GM10248 (cell line): ENCODE results near the gene H2BW2.
"Not testable (repeated sequence)": the region's sequence is repeated elsewhere in the genome, so short reads cannot be mapped to it uniquely, and the experiment has no call there.

Experiments
- CTCF ChIA-PET: fragments of 300-600 bp; sonication (Branson Sonifier 250); formaldehyde crosslinking; extraction: SDS; loops from one replicate; lab custom pipeline; 2021; ENCODE audit warnings: antibody characterized with exemption; lab: Yijun Ruan, JAX
- POLR2A ChIA-PET: fragments of 350-650 bp; sonication (Branson Sonifier 250); formaldehyde crosslinking; extraction: SDS; loops from one replicate; lab custom pipeline; 2020; ENCODE audit warnings: antibody characterized with exemption; lab: Yijun Ruan, JAX
- DNase-seq: peaks from one replicate; pipeline ENCODE4 v3.0.0; 2012; ENCODE audit errors: extremely low spot score
- CTCF ChIP-seq: IDR thresholded peaks from 2 replicates; pipeline ENCODE4 v1.5.1; 2012; ENCODE audit warnings: mild to moderate bottlenecking, low read depth; ENCODE audit errors: extremely low read depth, missing control alignments, control extremely low read depth

Gene H2BW2

GRCh38 chrX:104041003-104041402 lies 1.2 kb downstream of the H2BW2 start:
- no peak for DNase-seq
- CTCF ChIA-PET = no interaction called here
- POLR2A ChIA-PET = no interaction called here
- TF ChIP-seq CTCF = no peak

- no peak for TF ChIP-seq CTCF
- DNase-seq = no peak
- ChIA-PET POLR2A (no interaction called here), CTCF (no interaction called here)
Observed at GRCh38 chrX:104045642-104046041, 5.9 kb downstream of the H2BW2 start.

- POLR2A ChIA-PET = no interaction called here
- CTCF ChIA-PET = no interaction called here
- no peak for TF ChIP-seq CTCF
- DNase-seq = no peak
Observed at GRCh38 chrX:104047171-104047570, 7.4 kb downstream of the H2BW2 start.

- CTCF ChIA-PET, POLR2A ChIA-PET, DNase-seq: not testable (repeated sequence)
Observed at GRCh38 chrX:104054956-104055355, 15.2 kb downstream of the H2BW2 start.

- CTCF ChIA-PET, POLR2A ChIA-PET, DNase-seq: not testable (repeated sequence)
Observed at GRCh38 chrX:104062636-104063035, 22.9 kb downstream of the H2BW2 start.

- CTCF ChIA-PET, POLR2A ChIA-PET, DNase-seq: not testable (repeated sequence)
Observed at GRCh38 chrX:104075778-104076445, 36.2 kb downstream of the H2BW2 start, which contains the start of gene TMSB15C. TMSB15C (minus strand) TSS chrX:104076236.

- CTCF ChIA-PET, POLR2A ChIA-PET, DNase-seq: not testable (repeated sequence)
Observed at GRCh38 chrX:104077854-104078253, 38.1 kb downstream of the H2BW2 start.

- DNase-seq = no peak
- CTCF ChIA-PET = no interaction called here
- no peak for TF ChIP-seq CTCF
- POLR2A ChIA-PET = no interaction called here
Observed at GRCh38 chrX:104084063-104084462, 44.3 kb downstream of the H2BW2 start.

GRCh38 chrX:104084534-104085277 lies 45.0 kb downstream of the H2BW2 start:
- POLR2A ChIA-PET = no interaction called here
- TF ChIP-seq CTCF = no peak
- DNase-seq = no peak
- CTCF ChIA-PET = no interaction called here
